Dermis blood vessel endothelial cell (primary cell): ENCODE results near the gene TMEM203. TPM values are rescaled to one million over a fixed set of nuclear protein-coding genes. Genes with fewer than 3 reads are reported as not detected.

Experiments
- DNase-seq: peaks from one replicate; pipeline ENCODE4 v3.0.0; 2010
- total RNA-seq: library from RNA; depleted of rRNA; stranded (reverse); fragments of >200 nt; gene quantifications from 2 replicates; pipeline ENCODE4 v1.2.3, GENCODE V29; 2014

TMEM203 gene
- total RNA-seq, 1 donor from 2014 or later, result 31.1 TPM

- DNase-seq, result no peak
These were observed 27.1 kb downstream of the TMEM203 start for GRCh38 chr9:137178201-137178938.

- peak; percentile 70 for DNase-seq
These were observed 28.9 kb downstream of the TMEM203 start for GRCh38 chr9:137176302-137177182.

- peak; percentile 13 for DNase-seq
These were observed 30.0 kb downstream of the TMEM203 start for GRCh38 chr9:137175345-137175961.

- DNase-seq, result no peak
These were observed 30.6 kb downstream of the TMEM203 start for GRCh38 chr9:137174722-137175293.

GRCh38 chr9:137173796-137174664, 31.4 kb downstream of the TMEM203 start:
- no peak for DNase-seq

- DNase-seq, result peak; percentile 12
These were observed 32.3 kb downstream of the TMEM203 start for GRCh38 chr9:137172901-137173795.

- no peak for DNase-seq
These were observed 34.1 kb downstream of the TMEM203 start for GRCh38 chr9:137171149-137171900.

- DNase-seq, result no peak
These were observed 34.8 kb downstream of the TMEM203 start for GRCh38 chr9:137170486-137171148.

GRCh38 chr9:137169896-137170358, 35.5 kb downstream of the TMEM203 start, which contains the start of gene LRRC26:
Gene LRRC26 (minus strand): TSS chr9:137170051. CDS start chr9:137169943, 108 bp downstream.
- DNase-seq, result no peak

GRCh38 chr9:137168904-137169856, 36.3 kb downstream of the TMEM203 start:
- peak; percentile 56 for DNase-seq

GRCh38 chr9:137168573-137168903, 36.9 kb downstream of the TMEM203 start:
- peak; percentile 9 for DNase-seq

GRCh38 chr9:137167747-137168572, 37.5 kb downstream of the TMEM203 start:
- no peak for DNase-seq

GRCh38 chr9:137167277-137167746, 38.1 kb downstream of the TMEM203 start:
- no peak for DNase-seq

- DNase-seq, result no peak
These were observed 38.8 kb downstream of the TMEM203 start for GRCh38 chr9:137166380-137167229.

GRCh38 chr9:137165250-137165836, 40.1 kb downstream of the TMEM203 start:
- DNase-seq, result no peak
